Measurements from ENCODE around the gene SPPL2C.

Gene SPPL2C

GRCh38 chr17:45849536-45849990, 4.9 kb downstream of the SPPL2C start:
- no peak overlapping the region for H3K27ac ChIP-seq
- no peak for TF ChIP-seq ZFX (IDR thresholded peaks at IDR 0.05; ENCODE audit: borderline replicate concordance)
- no peak for TF ChIP-seq CTCF (IDR thresholded peaks at IDR 0.05)

GRCh38 chr17:45850011-45850410, 5.3 kb downstream of the SPPL2C start:
- TF ChIP-seq CTCF (IDR thresholded peaks at IDR 0.05) (no peak), ZFX (IDR thresholded peaks at IDR 0.05; ENCODE audit: borderline replicate concordance) (no peak)
- H3K27ac ChIP-seq: no peak overlapping the region

- H3K27ac ChIP-seq: no peak overlapping the region
- no peak for TF ChIP-seq CTCF (IDR thresholded peaks at IDR 0.05)
- no peak for TF ChIP-seq ZFX (IDR thresholded peaks at IDR 0.05; ENCODE audit: borderline replicate concordance)
Observed at GRCh38 chr17:45850468-45850867, 5.8 kb downstream of the SPPL2C start.

GRCh38 chr17:45851022-45851421, 6.3 kb downstream of the SPPL2C start:
- H3K27ac ChIP-seq: no peak overlapping the region
- TF ChIP-seq CTCF (IDR thresholded peaks at IDR 0.05) (no peak), ZFX (IDR thresholded peaks at IDR 0.05; ENCODE audit: borderline replicate concordance) (no peak)

- TF ChIP-seq ZFX (IDR thresholded peaks at IDR 0.05; ENCODE audit: borderline replicate concordance) (no peak), CTCF (IDR thresholded peaks at IDR 0.05) (no peak)
- H3K27ac ChIP-seq: no peak overlapping the region
Observed at GRCh38 chr17:45851464-45851863, 6.8 kb downstream of the SPPL2C start.

- TF ChIP-seq ZFX (IDR thresholded peaks at IDR 0.05; ENCODE audit: borderline replicate concordance) (no peak), CTCF (IDR thresholded peaks at IDR 0.05) (no peak)
- no peak overlapping the region for H3K27ac ChIP-seq
Observed at GRCh38 chr17:45851873-45852272, 7.2 kb downstream of the SPPL2C start.

- TF ChIP-seq CTCF (IDR thresholded peaks at IDR 0.05) (peak; percentile 93), ZFX (IDR thresholded peaks at IDR 0.05; ENCODE audit: borderline replicate concordance) (no peak)
- no peak overlapping the region for H3K27ac ChIP-seq
Observed at GRCh38 chr17:45852535-45853297, 8.0 kb downstream of the SPPL2C start.

Data from 22Rv1 (cell line).